Aorta (tissue), 5 donors: Measurements from ENCODE around the gene CACNA1E. TPM values are rescaled to one million over a fixed set of nuclear protein-coding genes. Genes with fewer than 3 reads are reported as not detected.

Experiments
- ATAC-seq: fragments of 200-7000 bp; cut with Tn5 transposase; one replicate; pipeline ENCODE4 v1.9.1; 2022; ENCODE audit warnings: moderate library complexity; ENCODE audit not compliant: low FRiP score
- DNase-seq, 2 donors: peaks; one replicate each; pipeline ENCODE4 v3.0.0-alpha.2; 2020
- H3K27ac ChIP-seq, 2 donors: one replicate each; pipeline ENCODE4 v1.5.1; 2013; ENCODE audit warnings: low read length in 2 of 2, mild to moderate bottlenecking in 2 of 2, moderate library complexity in 2 of 2, control low read depth in 1 of 2, inconsistent platforms in 1 of 2, low read depth in 1 of 2
- H3K27me3 ChIP-seq, 2 donors: one replicate each; pipeline ENCODE4 v1.6.1; 2013; ENCODE audit warnings: control low read depth in 1 of 2, low read length in 1 of 2, mild to moderate bottlenecking in 1 of 2, moderate library complexity in 1 of 2; ENCODE audit not compliant: insufficient read depth in 2 of 2, control insufficient read depth in 1 of 2
- H3K36me3 ChIP-seq, 2 donors: one replicate each; pipeline ENCODE4 v1.6.1; 2013; ENCODE audit warnings: control low read depth in 1 of 2, low read length in 1 of 2, mild to moderate bottlenecking in 1 of 2; ENCODE audit not compliant: insufficient read depth in 2 of 2, control insufficient read depth in 1 of 2
- H3K4me1 ChIP-seq, 2 donors: one replicate each; pipeline ENCODE4 v1.6.1; 2013; ENCODE audit warnings: low read length in 2 of 2, control low read depth in 1 of 2, mild to moderate bottlenecking in 1 of 2, moderate library complexity in 1 of 2; ENCODE audit not compliant: insufficient read depth in 2 of 2, control insufficient read depth in 1 of 2
- H3K4me3 ChIP-seq, 2 donors: one replicate each; pipeline ENCODE4 v1.5.1; 2013; ENCODE audit warnings: low read length in 2 of 2, control low read depth in 1 of 2, mild to moderate bottlenecking in 1 of 2
- H3K9me3 ChIP-seq: one replicate; pipeline ENCODE4 v1.6.1; 2013; ENCODE audit warnings: mild to moderate bottlenecking, low read length; ENCODE audit not compliant: control insufficient read depth
- WGBS, 2 donors: extraction: QIAGEN DNeasy Blood & Tissue Kit; methylation state at CpG; one replicate each; pipeline ENCODE4 v1.1.7; 2013; 5-methylcytosine and 5-hydroxymethylcytosine counted together
- intact Hi-C, 2 donors: fragments of 100-400 bp; cut with DNase I; formaldehyde crosslinking; loops; one replicate each; pipeline versions ENCODE4 v1.14.2 to v1.15.0; 2022
- polyA plus RNA-seq, 2 donors: library from polyadenylated mRNA; stranded (reverse); fragments of 200-250 nt; gene quantifications; one replicate each; pipeline ENCODE4 v1.2.3, GENCODE V29; 2013
- total RNA-seq, 2 donors: library from RNA; stranded (reverse); fragmentation: NEBNext Ultra II Directional; extraction: Animal tissue kit (Norgen Biotek cat#: 25700); gene quantifications; one replicate each; pipeline ENCODE4 v1.2.1, GENCODE V29; 2021
- donor health status: healthy with polysubstance abuse.
- donor health status: Bipolar disorder and iron deficiency.
- donor health status: DM: no; HTN: no; CAD: no.
- donor health status: DM: no; HTN: no; CAD: no.
- donor health status: DM: yes; HTN: yes; CAD: no.

The CACNA1E gene
- total and polyA plus RNA-seq, 4 donors, result 0.06 to 0.19 TPM; not detected in 2

- H3K4me3 ChIP-seq, result no peak overlapping the region
- no peaks in the 10 kb centered on the region for H3K4me1 ChIP-seq
- 28 to 32% methylated on average over 4 of the region's 4 CpGs for WGBS, 2 donors
- ATAC-seq, result no peak
- no peak overlapping the region for H3K27ac ChIP-seq
- DNase-seq, result no peak
- H3K36me3 ChIP-seq, result no peaks in the 10 kb centered on the region
- intact Hi-C loops, result no loop called here
- H3K9me3 ChIP-seq, result peaks cover 1% of the 10 kb centered on the region
- H3K27me3 ChIP-seq, result peaks cover 0 to 1% of the 10 kb centered on the region in 2 donors
Observed at GRCh38 chr1:181593042-181593441, 109.7 kb downstream of the CACNA1E start.

- no peak for DNase-seq
- WGBS, 2 donors, result 88 to 93% methylated on average over 5 of the region's 5 CpGs
- H3K27me3 ChIP-seq, result peaks cover 0 to 1% of the 10 kb centered on the region in 2 donors
- no peak overlapping the region for H3K27ac ChIP-seq
- H3K36me3 ChIP-seq, result no peaks in the 10 kb centered on the region
- intact Hi-C loops, result no loop called here
- ATAC-seq, result no peak
- no peak overlapping the region for H3K4me3 ChIP-seq
- no peaks in the 10 kb centered on the region for H3K4me1 ChIP-seq
- H3K9me3 ChIP-seq, result peaks cover 1% of the 10 kb centered on the region
Observed at GRCh38 chr1:181594553-181594952, 111.2 kb downstream of the CACNA1E start.

GRCh38 chr1:181595234-181595633 lies 111.9 kb downstream of the CACNA1E start:
- intact Hi-C loops, result no loop called here

GRCh38 chr1:181601186-181601950 lies 118.1 kb downstream of the CACNA1E start:
- no peaks in the 10 kb centered on the region for H3K36me3 ChIP-seq
- no peak overlapping the region for H3K27ac ChIP-seq
- no peak for DNase-seq
- peaks cover 4% of the 10 kb centered on the region for H3K9me3 ChIP-seq
- no peaks in the 10 kb centered on the region for H3K4me1 ChIP-seq
- no peaks in the 10 kb centered on the region for H3K27me3 ChIP-seq
- no peak for ATAC-seq
- intact Hi-C loops, result no loop called here
- no peak overlapping the region for H3K4me3 ChIP-seq
- WGBS, 2 donors, result 83 to 84% methylated on average over 4 of the region's 4 CpGs

More at GRCh38 chr1:181595234-181595633, 111.9 kb downstream of the CACNA1E start:
- 67 to 71% methylated on average over 6 of the region's 6 CpGs for WGBS, 2 donors
- H3K27me3 ChIP-seq, result no peaks in the 10 kb centered on the region
- no peak for DNase-seq
- ATAC-seq, result no peak
- no peaks in the 10 kb centered on the region for H3K36me3 ChIP-seq
- H3K27ac ChIP-seq, result no peak overlapping the region
- H3K4me1 ChIP-seq, result no peaks in the 10 kb centered on the region
- H3K9me3 ChIP-seq, result peaks cover 1% of the 10 kb centered on the region
- no peak overlapping the region for H3K4me3 ChIP-seq

GRCh38 chr1:181603735-181604410 lies 120.6 kb downstream of the CACNA1E start:
- no peak overlapping the region for H3K4me3 ChIP-seq
- ATAC-seq, result no peak
- no peaks in the 10 kb centered on the region for H3K4me1 ChIP-seq
- no peak overlapping the region for H3K27ac ChIP-seq
- no peaks in the 10 kb centered on the region for H3K36me3 ChIP-seq
- no peak for DNase-seq
- 77 to 79% methylated on average over 10 of the region's 10 CpGs for WGBS, 2 donors
- intact Hi-C loops, result no loop called here
- H3K27me3 ChIP-seq, result no peaks in the 10 kb centered on the region
- peaks cover 2% of the 10 kb centered on the region for H3K9me3 ChIP-seq

- no peak for ATAC-seq
- Histone ChIP-seq H3K4me3 (no peak overlapping the region), H3K27ac (no peak overlapping the region), H3K27me3 (no peaks in the 10 kb centered on the region), H3K9me3 (peaks cover 2% of the 10 kb centered on the region), H3K4me1 (no peaks in the 10 kb centered on the region), H3K36me3 (no peaks in the 10 kb centered on the region)
- DNase-seq, result no peak
- intact Hi-C loops, result no loop called here
- WGBS, 2 donors, result 62 to 65% methylated on average over 7 of the region's 7 CpGs
Observed at GRCh38 chr1:181604482-181605249, 121.3 kb downstream of the CACNA1E start.

DNA sequence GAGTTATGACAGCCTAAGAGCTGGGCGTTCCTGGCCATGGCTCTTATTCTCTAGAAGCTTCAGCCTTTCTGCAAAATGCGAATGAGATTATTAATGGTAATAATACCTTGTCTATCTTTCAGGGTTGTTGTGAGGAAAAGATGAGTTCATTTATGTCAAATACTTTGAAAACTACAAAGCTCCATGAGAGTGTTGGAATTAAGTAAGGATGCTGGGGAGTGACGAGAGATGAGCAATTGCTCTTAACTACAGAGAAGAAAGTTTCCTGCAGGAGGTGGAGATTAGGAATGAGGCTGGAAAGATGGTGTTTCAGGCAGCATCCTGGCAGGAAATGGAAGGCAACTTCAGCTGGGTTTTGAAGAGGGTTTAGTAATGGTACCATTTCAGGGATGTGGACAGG lies 124.2 kb downstream of the CACNA1E start:
- H3K36me3 ChIP-seq, result no peaks in the 10 kb centered on the region
- WGBS, 2 donors, result 74 to 76% methylated on average over 3 of the region's 3 CpGs

DNA sequence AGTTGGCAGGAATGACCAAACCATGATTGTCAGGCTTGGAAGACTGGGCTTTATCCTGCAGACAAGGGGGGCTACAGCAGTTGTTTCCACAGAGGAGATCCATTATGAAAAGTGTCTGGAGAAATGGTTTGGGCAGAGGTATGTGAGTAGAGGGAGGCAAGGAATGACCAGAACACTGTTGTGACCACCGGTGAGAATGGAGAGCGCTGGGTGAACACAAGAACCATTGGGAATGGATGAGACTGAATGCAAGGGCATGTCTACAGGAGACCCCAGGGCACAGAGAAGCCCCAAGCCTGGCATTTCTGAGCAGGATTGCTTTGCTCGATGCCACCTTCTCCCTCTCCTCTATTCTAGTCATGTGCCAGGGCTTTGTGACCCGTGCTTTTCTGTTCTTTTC lies 125.1 kb downstream of the CACNA1E start:
- intact Hi-C loops, result no loop called here
- WGBS, 2 donors, result 79 to 85% methylated on average over 4 of the region's 4 CpGs
- peaks cover 0 to 4% of the 10 kb centered on the region in 2 donors for H3K27me3 ChIP-seq
- no peak overlapping the region for H3K4me3 ChIP-seq
- no peak for DNase-seq
- H3K27ac ChIP-seq, result no peak overlapping the region
- peaks cover 8% of the 10 kb centered on the region for H3K9me3 ChIP-seq
- H3K4me1 ChIP-seq, result no peaks in the 10 kb centered on the region
- ATAC-seq, result no peak
- H3K36me3 ChIP-seq, result no peaks in the 10 kb centered on the region

More for the DNA sequence above, 124.2 kb downstream of the CACNA1E start:
- peaks cover 0 to 4% of the 10 kb centered on the region in 2 donors for H3K27me3 ChIP-seq
- ATAC-seq (no peak), DNase-seq (no peak)
- intact Hi-C loops, result no loop called here
- no peak overlapping the region for H3K27ac ChIP-seq
- H3K9me3 ChIP-seq, result peaks cover 8% of the 10 kb centered on the region
- no peaks in the 10 kb centered on the region for H3K4me1 ChIP-seq
- no peak overlapping the region for H3K4me3 ChIP-seq
